Measurements from ENCODE around the gene CAPRIN2. TPM values are rescaled to one million over a fixed set of nuclear protein-coding genes. Genes with fewer than 3 reads are reported as not detected.

Gene CAPRIN2
- polyA plus RNA-seq, 6 donors from 2014 or later, result 5.1 to 12.8 (median 10.1) TPM; not detected in 1

GRCh38 chr12:30783946-30784345 is 29.2 kb upstream of the CAPRIN2 start:
- Mint-ChIP-seq H3K4me3 (no peak overlapping the region), H3K27me3 (peaks cover 10 to 35% (median 32%) of the 10 kb centered on the region in 3 donors), H3K36me3 (no peaks in the 10 kb centered on the region), H3K4me1 (no peaks in the 10 kb centered on the region), H3K27ac (no peak overlapping the region), H3K9me3 (peaks cover 0 to 6% (median 0%) of the 10 kb centered on the region in 7 donors)
- DNase-seq, result no peak
- ATAC-seq (ENCODE audit: low read depth in 2 of 2), result no peak

DNA sequence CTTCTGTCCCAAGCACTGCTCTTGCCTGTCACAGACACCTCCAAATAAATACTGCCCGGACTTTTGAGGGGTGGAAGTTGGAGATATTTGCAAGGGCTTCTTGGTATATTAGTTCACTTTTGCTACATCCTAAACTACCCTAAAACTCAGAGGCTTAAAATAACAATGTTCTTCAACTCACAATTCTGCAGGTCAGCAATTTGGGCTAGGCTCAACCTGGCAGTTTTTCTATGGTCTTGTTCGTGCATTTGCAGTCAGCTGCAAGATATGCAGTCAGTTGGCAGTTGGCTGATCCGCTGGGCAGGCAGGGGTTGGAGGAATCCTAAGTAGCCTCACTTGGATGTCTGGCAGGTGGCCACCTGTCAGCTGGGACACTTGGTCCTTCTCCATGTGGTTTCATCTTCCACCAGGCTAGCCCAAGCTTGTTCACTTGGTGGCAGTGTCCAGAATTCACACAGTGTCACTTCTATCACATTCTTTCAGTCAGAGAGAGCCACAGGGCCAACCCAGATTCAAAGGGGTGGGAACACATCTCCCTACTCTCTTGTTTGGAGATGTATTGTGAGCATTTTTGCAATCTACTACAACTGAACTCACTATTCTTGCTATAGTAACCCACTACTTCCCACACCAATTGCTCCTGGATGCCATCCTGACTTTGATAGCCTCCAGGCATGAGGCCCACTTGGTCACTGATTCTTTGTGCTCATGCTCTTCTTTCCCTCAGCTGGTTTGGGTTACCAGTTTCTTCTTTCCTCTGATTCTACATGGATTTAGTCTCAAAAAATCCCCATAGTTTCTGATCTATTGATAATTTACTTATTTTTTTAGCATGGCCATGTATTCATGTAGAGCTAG is 27.8 kb upstream of the CAPRIN2 start:
- H3K27me3 Mint-ChIP-seq, result peaks cover 9 to 44% (median 32%) of the 10 kb centered on the region in 3 donors
- no peak overlapping the region for H3K27ac Mint-ChIP-seq
- no peak for ATAC-seq (ENCODE audit: low read depth in 2 of 2)
- no peaks in the 10 kb centered on the region for H3K4me1 Mint-ChIP-seq
- H3K36me3 Mint-ChIP-seq, result no peaks in the 10 kb centered on the region
- H3K4me3 Mint-ChIP-seq, result no peak overlapping the region
- DNase-seq, result no peak
- H3K9me3 Mint-ChIP-seq, result peaks cover 0 to 7% (median 0%) of the 10 kb centered on the region in 7 donors

GRCh38 chr12:30779578-30779977 is 24.8 kb upstream of the CAPRIN2 start:
- Mint-ChIP-seq H3K4me1 (no peaks in the 10 kb centered on the region), H3K27me3 (peaks cover 11 to 30% (median 14%) of the 10 kb centered on the region in 3 donors), H3K27ac (no peak overlapping the region), H3K36me3 (no peaks in the 10 kb centered on the region), H3K4me3 (no peak overlapping the region), H3K9me3 (peaks cover 0 to 20% (median 7%) of the 10 kb centered on the region in 7 donors)
- no peak for ATAC-seq (ENCODE audit: low read depth in 2 of 2)
- no peak for DNase-seq

GRCh38 chr12:30779178-30779577 is 24.4 kb upstream of the CAPRIN2 start:
- H3K36me3 Mint-ChIP-seq, result no peaks in the 10 kb centered on the region
- no peaks in the 10 kb centered on the region for H3K4me1 Mint-ChIP-seq
- H3K4me3 Mint-ChIP-seq, result no peak overlapping the region
- peaks cover 0 to 20% (median 9%) of the 10 kb centered on the region in 7 donors for H3K9me3 Mint-ChIP-seq
- ATAC-seq (ENCODE audit: low read depth in 2 of 2), result no peak
- DNase-seq, result no peak
- peaks cover 10 to 26% (median 11%) of the 10 kb centered on the region in 3 donors for H3K27me3 Mint-ChIP-seq
- no peak overlapping the region for H3K27ac Mint-ChIP-seq

- Mint-ChIP-seq H3K27me3 (peaks cover 13 to 16% (median 15%) of the 10 kb centered on the region in 3 donors), H3K36me3 (no peaks in the 10 kb centered on the region), H3K4me1 (no peaks in the 10 kb centered on the region), H3K4me3 (no peak overlapping the region), H3K9me3 (peaks cover 0 to 20% (median 9%) of the 10 kb centered on the region in 7 donors), H3K27ac (no peak overlapping the region)
- DNase-seq, result no peak
- ATAC-seq (ENCODE audit: low read depth in 2 of 2), result no peak
Measured at GRCh38 chr12:30774599-30774998, 19.8 kb upstream of the CAPRIN2 start.

DNA sequence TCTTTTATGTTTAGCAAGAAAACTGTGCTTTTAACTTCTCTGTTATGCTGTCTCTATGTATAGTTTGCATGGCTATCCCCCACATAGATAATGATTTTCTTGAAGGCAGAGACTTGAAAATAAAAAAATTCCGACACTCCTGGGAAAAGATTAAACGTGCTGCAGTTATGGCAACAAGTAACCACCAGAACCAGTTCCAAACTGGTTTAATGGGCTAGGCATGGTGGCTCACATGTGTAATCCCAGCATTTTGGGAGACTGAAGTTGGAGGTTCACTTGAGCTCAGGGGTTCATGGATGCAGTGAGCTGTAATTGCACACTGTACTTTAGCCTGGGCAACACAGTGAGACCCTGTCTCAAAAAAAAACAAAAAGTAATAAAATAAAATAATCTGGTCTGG is 15.1 kb upstream of the CAPRIN2 start:
- Mint-ChIP-seq H3K36me3 (no peaks in the 10 kb centered on the region), H3K9me3 (peaks cover 0 to 5% (median 0%) of the 10 kb centered on the region in 7 donors), H3K27ac (no peak overlapping the region), H3K4me1 (no peaks in the 10 kb centered on the region), H3K4me3 (no peak overlapping the region), H3K27me3 (peaks cover 16 to 26% (median 23%) of the 10 kb centered on the region in 3 donors)
- ATAC-seq (ENCODE audit: low read depth in 2 of 2), result no peak
- DNase-seq, result no peak

- DNase-seq, result no peak
- Mint-ChIP-seq H3K4me1 (no peaks in the 10 kb centered on the region), H3K4me3 (no peak overlapping the region), H3K27me3 (peaks cover 10 to 15% (median 13%) of the 10 kb centered on the region in 3 donors), H3K36me3 (no peaks in the 10 kb centered on the region), H3K27ac (no peak overlapping the region), H3K9me3 (peaks cover 0 to 5% (median 0%) of the 10 kb centered on the region in 7 donors)
- no peak for ATAC-seq (ENCODE audit: low read depth in 2 of 2)
Measured at GRCh38 chr12:30764251-30764650, 9.5 kb upstream of the CAPRIN2 start.

DNA sequence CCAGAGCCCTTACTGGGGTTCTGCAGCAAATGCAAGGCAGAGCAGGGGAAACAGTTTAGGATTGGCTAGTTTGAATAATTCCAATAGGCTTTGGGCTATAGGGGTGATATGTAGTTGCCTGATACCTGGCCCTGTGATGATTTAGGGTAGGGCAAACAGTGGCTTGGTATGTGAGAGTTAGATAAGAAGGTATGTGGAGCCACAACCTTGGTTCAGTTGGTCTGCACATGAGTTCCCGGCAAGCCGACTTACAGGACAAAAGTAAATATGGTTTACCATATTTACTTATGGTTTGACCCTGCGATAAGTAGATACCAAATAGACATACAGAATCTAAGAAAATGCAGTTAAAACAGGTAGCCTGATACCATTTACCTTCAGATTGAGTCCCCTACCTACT is 8.3 kb upstream of the CAPRIN2 start:
- Mint-ChIP-seq H3K4me3 (no peak overlapping the region), H3K27me3 (peaks cover 8 to 10% (median 9%) of the 10 kb centered on the region in 3 donors), H3K4me1 (no peaks in the 10 kb centered on the region)

GRCh38 chr12:30761730-30762129 is 7.0 kb upstream of the CAPRIN2 start:
- Mint-ChIP-seq H3K4me1 (no peaks in the 10 kb centered on the region), H3K36me3 (no peaks in the 10 kb centered on the region), H3K27me3 (peaks cover 3 to 5% (median 3%) of the 10 kb centered on the region in 3 donors), H3K27ac (no peak overlapping the region), H3K4me3 (no peak overlapping the region), H3K9me3 (peaks cover 0 to 5% (median 0%) of the 10 kb centered on the region in 7 donors)
- DNase-seq (no peak), ATAC-seq (ENCODE audit: low read depth in 2 of 2) (no peak)

More for the DNA sequence above, 8.3 kb upstream of the CAPRIN2 start:
- DNase-seq (no peak), ATAC-seq (ENCODE audit: low read depth in 2 of 2) (no peak)
- H3K36me3 Mint-ChIP-seq, result no peaks in the 10 kb centered on the region
- no peak overlapping the region for H3K27ac Mint-ChIP-seq
- H3K9me3 Mint-ChIP-seq, result peaks cover 0 to 5% (median 0%) of the 10 kb centered on the region in 7 donors

DNA sequence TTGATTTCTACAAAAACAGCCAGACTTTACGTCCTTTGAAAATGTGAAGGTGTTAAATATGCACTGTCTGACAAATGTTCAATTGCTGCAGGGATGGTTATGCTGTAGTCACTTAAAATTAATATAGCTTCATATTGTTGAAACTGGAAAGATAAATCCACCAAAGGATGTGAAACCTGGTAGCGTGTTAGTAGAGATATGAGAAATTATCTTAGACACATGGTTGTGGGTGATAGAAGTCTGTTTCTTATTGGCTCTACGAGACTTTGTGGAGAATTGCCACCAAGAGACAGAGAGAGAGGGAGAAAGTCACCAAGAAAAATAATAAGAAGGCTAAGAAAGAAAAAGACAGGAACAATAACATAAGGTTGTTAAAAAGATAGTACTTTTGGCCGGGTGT is 2.6 kb upstream of the CAPRIN2 start:
- no peaks in the 10 kb centered on the region for H3K27me3 Mint-ChIP-seq
- peaks cover 0 to 5% (median 0%) of the 10 kb centered on the region in 7 donors for H3K9me3 Mint-ChIP-seq
- no peak overlapping the region for H3K27ac Mint-ChIP-seq
- DNase-seq (no peak), ATAC-seq (ENCODE audit: low read depth in 2 of 2) (no peak)
- H3K4me3 Mint-ChIP-seq, result no peak overlapping the region
- H3K4me1 Mint-ChIP-seq, result peaks cover 16 to 23% (median 20%) of the 10 kb centered on the region in 3 donors
- H3K36me3 Mint-ChIP-seq, result no peaks in the 10 kb centered on the region

- Mint-ChIP-seq H3K9me3 (peaks cover 0 to 5% (median 0%) of the 10 kb centered on the region in 7 donors), H3K27ac (peak overlapping the region in 2 of 6 donors; percentile 20 to 84), H3K27me3 (no peaks in the 10 kb centered on the region), H3K4me3 (peak overlapping the region in 5 of 8 donors; percentile 26 to 96 (median 91)), H3K36me3 (no peaks in the 10 kb centered on the region), H3K4me1 (peaks cover 16 to 23% (median 21%) of the 10 kb centered on the region in 3 donors)
- ATAC-seq (ENCODE audit: low read depth in 2 of 2) (no peak), DNase-seq (no peak)
Measured at GRCh38 chr12:30756074-30756473, 1.3 kb upstream of the CAPRIN2 start.

DNA sequence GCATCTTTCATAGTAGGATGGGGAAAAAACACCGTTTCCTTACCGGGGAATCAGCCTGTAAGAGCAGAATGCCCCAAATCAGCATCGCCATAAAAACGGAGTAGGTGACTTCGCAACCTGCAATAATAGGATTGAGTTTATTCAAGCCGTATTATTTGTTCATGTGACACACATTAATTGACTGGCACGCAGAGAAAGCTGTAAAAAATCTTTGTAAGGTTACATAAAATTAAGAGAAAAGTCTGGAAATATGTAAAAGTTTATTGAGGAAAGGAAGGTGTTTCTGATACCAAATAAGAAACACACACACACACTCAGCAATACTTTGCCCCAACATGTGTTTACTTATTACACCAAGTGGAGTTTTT is 628 bp upstream of the CAPRIN2 start:
- Mint-ChIP-seq H3K36me3 (peaks cover 0 to 6% of the 10 kb centered on the region in 2 donors), H3K27me3 (no peaks in the 10 kb centered on the region), H3K4me1 (peaks cover 21 to 28% (median 23%) of the 10 kb centered on the region in 3 donors), H3K4me3 (peak overlapping the region; percentile 89 to 97 (median 94)), H3K9me3 (peaks cover 0 to under 1% (median 0%) of the 10 kb centered on the region in 7 donors), H3K27ac (peak overlapping the region; percentile 44 to 95 (median 86))
- ATAC-seq (ENCODE audit: low read depth in 2 of 2), result no peak
- DNase-seq, result no peak

DNA sequence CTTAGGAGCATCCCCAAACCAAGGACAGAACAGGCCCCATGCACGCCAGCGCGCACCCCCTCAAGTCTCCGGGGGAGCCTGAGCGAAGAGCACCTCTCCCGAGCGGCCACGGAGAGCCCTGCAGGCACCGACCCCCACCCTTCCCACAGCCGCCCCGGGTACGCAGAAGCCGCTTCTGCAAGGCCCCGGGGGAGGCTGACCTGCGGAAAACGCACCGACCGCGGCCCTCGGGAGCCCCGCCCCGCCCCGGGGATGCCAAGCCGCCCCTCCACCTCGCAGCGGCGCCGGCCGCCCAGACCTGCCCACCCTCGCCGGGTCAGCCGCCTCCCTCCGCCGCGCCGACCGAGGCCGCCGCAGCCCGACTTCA is 385 bp downstream of the CAPRIN2 start:
- Mint-ChIP-seq H3K36me3 (peaks cover 0 to 10% of the 10 kb centered on the region in 2 donors), H3K4me1 (peaks cover 23 to 38% (median 23%) of the 10 kb centered on the region in 3 donors), H3K27me3 (no peaks in the 10 kb centered on the region), H3K4me3 (peak overlapping the region; percentile 91 to 97 (median 94)), H3K9me3 (no peaks in the 10 kb centered on the region), H3K27ac (peak overlapping the region; percentile 56 to 98 (median 90))
- ATAC-seq (ENCODE audit: low read depth in 2 of 2), result peak; percentile 32 to 38
- no peak for DNase-seq
